HG02588 (cell line): Measurements from ENCODE around the gene AKT3.
A peak's percentile ranks its signal among the peaks of the same experiment; 100 is the strongest.

Experiments used
- ATAC-seq: cut with Tn5 transposase; IDR thresholded peaks from one replicate; pipeline ENCODE4 v1.9.1; 2021; ENCODE audit warnings: mild to moderate bottlenecking, moderate library complexity; ENCODE audit not compliant: unreplicated experiment

The AKT3 gene

DNA sequence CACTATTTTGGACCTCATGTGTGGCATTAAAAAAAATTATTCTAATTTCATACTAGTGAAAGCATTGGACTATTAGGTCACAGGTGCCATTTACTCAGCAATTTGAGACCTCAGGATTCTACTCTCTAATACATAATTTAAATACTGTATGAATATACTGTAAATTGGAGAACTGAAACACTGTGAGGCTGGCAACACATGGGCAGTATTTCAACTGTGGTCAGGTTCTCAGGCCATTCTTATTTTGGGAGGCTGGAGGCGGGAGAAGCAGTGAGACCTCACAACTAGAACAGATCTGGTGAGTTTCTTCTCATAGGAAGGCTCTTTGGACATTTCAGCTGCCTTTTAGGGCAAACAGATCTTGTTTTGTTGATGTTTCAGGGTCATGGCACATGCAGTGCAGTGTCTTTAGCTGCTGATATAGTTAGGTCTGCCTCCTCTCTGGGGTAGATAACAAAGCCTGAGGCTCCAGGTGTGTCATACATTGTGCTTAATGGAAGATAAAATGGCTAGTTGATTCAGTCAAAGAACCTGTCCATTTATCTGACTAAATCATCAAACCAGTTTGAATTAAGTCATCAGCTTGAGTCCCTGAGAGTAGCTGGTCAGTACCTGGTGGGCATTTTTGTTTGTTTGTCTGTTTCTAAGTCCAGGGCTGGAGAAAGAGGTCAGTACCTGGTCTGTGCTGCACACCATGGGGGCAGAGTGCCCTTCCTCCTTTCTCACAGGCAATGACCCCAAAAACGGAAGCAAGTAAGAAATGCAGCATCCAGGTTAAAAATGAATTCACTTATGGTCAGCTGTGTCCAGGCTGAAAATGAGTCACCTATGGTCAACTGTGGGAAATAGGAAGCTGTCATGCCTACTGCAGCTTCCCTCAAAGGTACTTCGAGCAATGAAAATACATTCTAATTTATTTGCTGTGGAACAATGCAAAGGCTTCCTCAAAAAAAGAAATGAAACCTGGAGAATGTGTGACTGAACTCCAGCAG lies 378.0 kb downstream of the AKT3 start:
- peak; percentile 80 for ATAC-seq

DNA sequence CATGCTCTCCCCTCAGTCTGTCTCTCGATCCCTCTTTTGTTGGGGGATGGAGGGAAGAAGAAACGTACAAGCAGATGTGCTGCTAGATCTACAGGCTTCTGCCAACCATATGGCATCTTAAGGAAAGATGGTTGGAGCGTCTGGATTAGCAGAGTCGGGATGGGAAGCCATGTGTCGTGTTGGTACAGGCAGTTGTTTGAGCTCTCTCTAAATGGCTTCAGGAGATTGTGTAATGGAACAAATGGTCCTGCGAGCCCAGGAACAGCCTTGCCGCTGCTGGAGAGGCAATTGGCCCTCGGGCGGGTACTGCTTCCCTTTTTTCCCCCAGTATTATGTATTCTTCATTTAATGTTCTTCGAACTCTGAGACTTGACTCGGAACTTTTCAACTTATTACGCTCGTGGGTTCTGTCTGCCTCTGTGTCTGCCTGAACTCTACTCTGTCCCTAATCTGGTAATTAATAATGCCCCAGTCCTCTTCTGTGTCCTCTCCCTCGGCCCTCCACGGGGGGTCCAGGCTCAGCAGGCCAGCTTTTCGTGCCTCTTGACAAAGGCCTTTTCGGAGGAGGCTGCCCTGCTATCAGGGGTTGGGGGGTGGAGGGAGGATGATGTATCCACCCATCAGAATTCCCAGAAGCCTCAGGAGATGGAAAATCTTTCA lies 378.9 kb downstream of the AKT3 start:
- no peak for ATAC-seq

DNA sequence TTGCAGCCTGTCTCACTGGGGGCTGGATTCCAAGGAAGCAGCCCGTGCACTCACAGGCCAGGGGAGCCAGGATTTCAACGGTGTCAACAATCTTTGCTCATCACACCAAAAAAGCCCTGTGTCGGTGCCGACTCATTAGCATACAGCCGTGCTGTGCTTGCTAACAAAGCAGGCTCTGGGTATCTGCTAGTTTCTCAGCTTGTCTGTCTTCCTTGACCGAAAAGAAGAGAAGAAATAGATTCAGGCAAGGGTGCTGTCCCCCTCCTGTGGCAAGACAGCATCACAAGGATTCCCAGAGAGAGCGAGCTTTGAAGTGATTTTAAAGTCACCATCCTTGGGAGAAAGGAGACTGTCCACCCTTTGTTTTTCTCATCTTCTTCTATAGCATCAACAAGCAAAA lies 379.5 kb downstream of the AKT3 start:
- no peak for ATAC-seq

DNA sequence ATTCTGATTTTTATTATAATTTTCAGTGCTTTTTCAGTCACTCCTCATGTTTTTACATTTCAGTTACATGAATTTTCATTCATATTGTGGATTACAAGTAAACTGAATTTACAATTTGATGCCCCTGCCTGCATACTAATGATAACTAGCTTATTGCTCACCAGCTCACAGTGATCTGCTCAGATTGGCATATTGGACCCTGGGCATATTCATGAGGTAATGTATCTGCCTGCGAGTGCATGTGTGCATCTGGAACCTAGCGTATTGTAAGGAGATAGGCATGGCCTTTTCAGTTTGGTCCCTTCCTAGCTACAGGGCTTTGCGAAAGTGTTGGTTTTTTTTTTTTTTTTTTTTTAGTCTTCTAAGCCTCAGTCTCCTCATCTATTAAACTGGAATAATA lies 380.5 kb downstream of the AKT3 start:
- no peak for ATAC-seq

DNA sequence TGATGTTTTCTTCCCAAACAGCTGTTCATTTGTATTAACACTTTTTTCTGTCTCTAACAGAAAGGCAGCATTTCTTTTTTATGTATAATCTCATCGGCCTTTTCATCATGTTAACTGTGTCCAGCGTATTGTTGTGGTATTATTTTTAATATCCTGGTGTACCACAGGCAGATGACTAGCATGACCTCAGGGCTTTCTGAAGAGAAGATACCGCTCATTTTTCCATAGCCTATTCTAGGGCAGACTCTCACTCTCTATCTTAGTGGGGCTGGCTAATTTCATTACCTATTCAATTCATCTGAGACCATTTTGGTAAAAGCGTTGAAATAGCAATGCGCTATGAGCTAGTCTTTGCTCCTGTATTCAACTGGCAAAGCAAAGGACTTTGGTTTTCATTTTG lies 384.3 kb downstream of the AKT3 start:
- no peak for ATAC-seq

DNA sequence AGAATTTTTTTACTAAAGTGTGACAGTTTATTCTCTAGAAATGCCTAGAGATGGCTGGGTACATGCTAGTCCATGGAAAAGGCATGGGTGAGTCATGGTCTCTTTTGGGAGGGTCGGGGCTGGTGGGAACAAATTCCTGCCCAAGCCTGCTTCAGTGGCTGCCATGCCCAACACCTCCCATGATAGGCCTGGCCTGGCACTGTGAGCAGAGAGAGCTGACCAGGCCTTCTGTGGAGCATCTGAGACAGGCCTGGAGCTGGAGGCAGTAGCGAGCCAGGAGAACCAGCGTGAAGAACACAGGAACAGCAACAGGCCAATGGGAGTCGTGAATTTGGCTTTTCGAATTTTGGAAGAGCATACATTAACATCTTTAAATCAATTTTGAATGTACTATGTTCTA lies 385.0 kb downstream of the AKT3 start:
- ATAC-seq: no peak

DNA sequence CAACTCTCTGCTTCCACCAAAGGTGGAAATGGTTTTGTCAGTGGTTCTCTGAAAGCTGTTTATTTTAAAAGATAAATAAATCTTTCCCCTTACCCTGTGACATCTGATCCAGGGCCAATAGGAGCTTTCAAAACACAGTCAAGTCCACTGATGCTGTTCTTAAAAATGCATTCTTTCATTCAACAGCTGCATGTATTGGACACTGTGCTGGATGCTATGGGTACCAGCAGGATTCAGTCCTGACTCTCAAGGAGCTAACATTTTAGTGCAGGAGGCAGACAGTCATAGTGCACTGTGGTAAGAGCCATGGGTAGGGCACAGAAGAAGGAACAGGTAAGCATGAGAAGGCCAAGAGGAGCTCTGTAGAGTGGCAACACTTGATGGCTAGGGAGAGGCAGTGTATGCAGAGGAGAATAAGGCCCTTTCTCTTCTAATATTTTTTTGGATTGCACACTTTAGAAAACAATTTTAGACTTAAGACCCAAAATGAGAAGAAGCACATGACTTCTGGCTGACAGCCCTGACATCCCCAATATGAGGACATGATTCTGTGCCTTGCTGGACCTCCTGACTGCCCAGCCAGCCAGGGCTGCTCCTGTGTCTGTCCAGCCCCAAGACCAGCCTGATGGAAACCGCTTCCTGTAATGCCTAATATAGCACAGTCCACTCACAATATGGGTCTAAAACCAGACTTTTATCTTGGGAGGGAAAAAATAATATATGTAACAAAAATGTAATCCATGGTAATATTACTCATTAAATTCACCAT lies 386.9 kb downstream of the AKT3 start:
- no peak for ATAC-seq

DNA sequence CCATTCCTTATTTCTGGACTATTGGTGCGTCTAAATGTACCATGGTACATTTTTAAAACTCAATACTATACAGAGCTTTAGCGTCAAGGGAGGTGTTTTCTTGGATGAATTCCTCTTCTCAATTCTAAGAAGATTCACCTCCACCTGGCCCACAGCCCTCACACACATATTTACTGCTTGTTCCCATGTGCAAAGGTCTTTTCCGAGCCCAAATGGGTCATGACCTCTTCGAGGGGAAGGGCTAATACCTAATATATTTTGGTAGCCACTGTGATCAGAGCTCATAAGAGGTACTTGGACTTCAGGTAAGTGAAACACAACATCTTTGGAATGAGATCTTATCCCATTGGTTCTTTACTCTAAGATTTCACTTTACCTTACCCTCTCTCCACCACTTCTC lies 388.3 kb downstream of the AKT3 start:
- ATAC-seq: no peak

DNA sequence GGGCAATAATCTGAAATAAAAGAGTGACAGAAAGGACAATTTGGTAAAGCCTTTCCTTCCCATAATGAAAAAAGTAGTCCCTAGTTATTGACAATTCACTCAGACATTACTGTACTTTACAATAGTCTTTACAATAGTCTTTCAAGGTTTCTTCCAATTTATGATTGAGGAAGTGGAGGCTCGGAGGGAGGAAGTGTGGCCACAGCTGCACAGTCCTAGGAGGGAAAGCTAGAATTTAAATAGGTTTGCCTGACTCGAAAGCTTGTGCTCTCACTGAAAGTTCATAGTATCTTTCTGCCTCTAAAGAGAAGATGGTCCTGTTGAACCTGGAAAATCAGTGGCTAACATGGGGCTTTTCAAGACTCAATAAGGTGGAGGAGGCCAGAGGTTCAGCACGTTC lies 391.0 kb downstream of the AKT3 start:
- ATAC-seq: no peak

DNA sequence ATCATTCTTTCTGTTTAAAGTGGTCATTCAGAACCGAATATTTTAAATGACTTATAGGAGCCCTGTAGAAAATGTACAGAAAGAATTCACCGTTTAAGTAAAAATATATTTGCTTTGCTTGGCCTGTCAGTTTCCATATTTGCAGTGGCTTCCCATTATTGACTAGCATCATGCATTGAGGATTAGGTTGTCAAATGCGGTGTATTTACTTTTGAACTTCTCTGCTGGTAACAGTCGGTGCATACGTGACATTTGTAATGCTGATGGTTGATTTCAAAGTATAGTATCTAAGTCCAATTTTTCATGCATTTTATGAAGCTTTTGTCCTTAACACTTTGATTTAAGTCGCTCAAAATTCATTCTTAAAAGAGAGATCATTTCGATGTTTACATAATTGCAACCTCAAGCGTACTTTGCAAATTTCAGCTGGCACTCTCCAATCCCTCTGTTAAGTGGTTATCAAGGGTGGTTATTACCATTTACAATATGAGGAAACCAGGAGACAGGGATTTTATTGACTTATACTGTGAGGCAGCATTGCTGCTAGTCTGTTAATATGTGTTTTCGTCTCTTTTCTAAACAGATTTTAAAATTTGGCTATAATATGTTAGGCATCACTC lies 392.6 kb downstream of the AKT3 start:
- ATAC-seq: no peak

DNA sequence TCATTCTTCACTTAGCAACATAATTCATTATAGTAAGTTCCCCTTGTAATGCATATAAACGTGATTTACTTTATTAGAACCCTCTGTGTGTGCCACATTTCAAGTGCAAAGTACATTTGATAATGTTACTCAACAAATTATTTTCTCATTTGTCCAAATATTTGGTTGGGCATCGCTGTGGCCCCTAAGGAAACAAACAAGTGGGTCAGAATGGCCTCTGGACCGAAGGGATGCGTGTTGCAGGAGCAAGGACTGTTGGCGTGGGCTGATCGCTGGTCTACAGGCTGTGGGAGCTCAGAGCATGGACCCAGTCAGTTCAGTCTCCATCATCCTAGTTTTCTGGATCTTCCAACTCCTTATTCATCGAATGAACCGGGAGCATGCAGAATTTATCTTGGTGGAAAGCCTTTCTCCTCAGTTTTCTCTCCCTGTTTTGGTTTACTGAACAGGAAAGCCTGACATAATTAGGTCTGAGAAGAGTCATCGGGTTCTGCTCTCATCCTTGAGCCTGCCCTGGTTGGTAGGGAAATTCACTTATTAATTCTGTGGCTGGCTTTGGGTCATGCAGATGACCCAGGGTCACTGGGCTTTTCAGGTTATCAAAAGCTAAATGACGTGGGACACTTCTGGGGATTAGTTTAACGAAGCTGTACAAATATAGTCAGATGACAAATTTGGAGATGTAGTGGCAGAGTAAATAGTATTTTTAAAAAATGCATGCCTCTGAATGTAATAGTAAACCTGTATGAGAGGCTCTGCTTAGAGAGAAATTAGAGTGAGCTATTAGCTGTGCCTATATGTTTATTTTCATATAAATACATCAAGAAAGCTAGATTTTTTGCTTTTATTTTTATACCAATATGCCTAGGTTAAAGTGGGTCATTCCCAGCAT lies 394.0 kb downstream of the AKT3 start:
- no peak for ATAC-seq

DNA sequence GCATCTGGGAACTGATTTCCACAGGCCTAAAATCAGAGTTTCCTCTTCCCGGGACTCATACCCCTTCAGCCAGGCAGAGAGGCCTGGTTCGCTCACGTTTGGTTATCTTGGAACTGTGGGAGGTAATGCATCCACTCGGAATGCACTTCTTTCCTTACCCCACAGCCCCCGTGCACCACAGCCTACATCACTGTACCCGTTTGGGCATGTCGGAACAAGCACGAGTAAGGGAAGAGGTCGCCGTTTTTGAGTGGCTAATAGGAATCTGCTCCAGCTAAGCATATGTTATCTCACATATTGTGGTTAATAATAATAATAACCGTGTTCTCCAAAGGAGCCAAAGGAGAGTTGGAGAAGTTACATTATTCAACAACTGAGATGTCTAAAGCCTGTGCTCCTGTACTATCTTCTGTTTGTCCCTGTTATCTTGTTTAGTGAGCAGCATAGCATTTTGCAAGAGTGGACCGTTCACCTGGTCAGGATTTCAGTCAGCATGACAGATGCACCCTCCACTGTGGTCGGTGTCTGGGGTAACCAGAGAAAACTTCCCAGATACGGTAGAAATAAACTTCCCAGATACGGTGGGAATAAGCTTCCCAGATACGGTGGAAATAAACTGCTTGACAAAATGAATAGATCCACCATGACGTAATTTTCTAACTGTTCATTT lies 395.6 kb downstream of the AKT3 start:
- no peak for ATAC-seq

DNA sequence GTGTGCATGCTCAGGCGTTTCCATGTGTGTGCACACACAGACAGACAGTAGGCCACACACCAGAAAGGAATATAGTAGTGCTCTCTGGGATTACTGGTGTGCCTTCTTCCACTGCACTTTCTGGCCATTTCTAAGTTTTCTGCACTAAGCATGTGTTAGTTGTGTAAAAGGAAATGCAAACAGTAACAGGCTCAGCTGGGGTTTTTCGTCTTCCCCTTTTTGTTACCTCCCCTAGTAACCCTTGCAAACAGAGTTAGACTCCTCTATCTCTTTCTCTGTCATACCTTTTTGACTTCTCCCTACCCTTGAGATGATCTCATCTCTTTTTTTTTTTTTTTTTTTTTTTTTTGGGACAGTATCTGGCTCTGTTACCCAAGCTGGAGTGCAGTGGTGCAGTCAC lies 398.0 kb downstream of the AKT3 start:
- ATAC-seq: no peak

DNA sequence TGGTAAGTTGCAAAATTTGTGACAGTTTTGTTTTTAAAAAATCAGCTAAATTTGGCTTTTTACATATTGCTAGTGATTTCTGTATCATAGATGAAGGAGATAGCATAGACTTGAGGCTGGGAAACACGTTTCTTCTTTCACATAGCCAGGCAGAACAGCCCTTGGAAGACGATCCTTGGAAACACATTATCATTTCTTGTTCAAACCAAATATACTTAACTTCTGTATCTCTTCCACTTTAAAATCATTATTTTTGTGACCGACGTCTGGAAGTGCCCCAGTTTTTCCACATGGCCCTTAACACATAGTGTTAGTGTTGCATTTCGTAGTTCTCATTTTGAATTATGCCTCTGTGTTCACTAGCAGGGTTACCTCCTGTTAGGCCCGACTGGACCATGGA lies 400.7 kb downstream of the AKT3 start:
- no peak for ATAC-seq

DNA sequence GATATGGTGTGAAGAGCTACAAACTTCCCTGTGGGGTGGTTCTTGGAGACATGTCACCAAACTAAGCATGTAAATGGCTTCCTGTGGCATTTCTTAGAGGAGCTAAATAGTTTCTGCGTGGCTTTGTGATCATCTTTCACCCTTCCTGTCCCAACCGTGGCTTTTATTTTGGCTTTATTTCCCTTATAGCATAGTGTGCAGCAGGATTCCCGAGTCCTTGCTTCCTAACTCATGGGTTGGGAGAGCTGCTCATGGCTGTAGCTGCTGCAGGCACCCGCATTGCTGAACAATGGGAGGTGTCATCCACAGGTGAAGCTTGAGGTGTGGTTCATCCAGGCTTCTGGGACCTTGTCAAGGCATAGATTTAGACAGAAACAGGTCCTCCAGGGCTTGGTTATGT lies 402.2 kb downstream of the AKT3 start:
- ATAC-seq: no peak

DNA sequence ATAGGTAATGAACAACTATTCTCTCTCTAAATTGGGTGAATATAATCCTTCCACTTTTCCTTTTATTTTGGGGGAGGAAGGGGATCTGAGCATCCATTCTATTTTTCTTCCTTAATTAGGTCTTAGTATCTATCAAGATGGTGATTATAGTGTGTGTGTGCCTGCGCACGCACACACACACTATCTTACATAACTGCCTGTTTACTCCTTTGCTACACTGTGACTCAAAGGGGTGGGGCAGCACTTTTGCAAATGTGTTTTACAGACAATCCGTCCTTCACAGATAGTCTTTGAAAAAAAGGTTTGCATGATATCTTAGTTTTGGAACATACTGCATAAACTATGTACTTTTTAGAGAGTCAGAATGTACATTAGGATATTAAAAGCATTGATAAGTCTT lies 402.7 kb downstream of the AKT3 start:
- ATAC-seq: no peak

DNA sequence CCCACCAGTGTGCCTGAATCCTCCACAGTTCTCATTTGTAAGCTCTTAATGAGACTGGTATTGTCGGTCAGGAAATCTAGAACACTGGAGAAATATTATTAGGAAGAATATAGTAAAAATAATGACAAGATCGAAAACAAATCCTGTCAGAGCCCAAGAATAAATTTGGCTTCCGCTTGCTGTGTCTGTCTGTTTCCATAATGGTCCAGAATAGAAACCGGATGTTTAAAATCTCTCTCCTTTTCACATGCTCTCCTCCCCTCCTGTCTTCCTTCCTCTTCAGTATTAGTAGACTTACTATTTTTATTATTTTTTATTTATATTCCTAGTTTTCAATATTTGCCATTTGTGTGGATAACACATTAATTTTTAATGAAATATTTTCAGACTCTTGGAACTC lies 406.5 kb downstream of the AKT3 start:
- ATAC-seq: no peak

DNA sequence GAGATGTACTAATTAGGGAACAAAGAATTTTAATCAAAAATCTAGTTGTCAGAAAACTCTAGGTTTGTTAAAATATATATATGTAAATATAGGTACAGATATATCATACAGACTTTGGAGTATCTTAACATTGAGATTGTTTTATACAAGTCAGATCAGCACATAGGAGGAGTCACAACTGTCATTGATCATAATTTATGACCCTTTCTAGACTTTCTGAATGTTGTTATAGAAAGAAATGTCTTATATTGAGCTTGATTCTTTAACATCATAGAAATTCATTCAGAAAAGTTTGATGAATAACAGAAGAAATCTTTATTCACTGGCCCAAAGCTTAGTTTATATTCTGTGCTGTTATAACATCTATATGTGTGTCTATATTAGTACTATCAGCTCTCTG lies 408.4 kb downstream of the AKT3 start:
- no peak for ATAC-seq

DNA sequence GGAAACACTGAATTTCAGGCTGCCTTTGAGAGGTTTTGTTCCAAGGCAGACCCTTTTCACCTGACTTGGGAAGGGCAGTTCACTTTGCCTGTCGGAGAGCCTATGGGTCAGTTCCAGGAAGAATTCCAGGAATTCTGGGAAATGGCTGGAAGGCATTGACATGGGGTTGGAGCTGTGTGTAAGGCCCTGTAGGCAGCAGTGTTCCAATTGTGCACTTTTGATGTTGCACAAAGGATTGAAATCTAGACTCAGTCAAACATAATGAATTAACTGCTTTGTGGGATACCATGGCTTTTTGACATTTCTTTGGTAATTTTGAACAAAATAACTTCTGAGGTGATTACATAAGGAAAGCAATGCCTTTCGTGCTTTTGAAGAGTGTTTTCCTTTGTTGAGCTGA lies 409.6 kb downstream of the AKT3 start:
- ATAC-seq: no peak

DNA sequence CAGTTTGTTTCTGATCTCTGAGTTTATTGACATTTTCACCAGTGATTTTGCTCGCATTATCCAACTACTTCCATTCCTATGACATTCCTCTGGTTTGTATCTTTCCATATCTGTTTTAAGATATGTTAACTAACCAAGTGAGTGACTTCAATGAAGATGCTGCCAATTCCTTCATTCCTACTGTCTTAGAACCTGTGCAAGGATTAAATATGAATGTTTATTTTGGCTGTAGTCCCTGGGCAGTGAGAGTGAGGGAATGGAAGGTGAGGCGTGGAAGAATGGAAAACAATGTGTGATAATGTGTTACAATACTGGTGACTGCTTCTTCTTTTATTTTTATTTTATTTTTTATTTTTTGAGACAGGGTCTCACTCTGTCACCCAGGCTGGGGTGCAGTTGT lies 411.2 kb downstream of the AKT3 start:
- no peak for ATAC-seq
